IPS-18c (cell line): ENCODE results near the gene CCDC157.
"Not testable (repeated sequence)": the region's sequence is repeated elsewhere in the genome, so short reads cannot be mapped to it uniquely, and the experiment has no call there.

Source experiments
- H3K4me3 ChIP-seq: 2 replicates; pipeline ENCODE4 v1.7.0; 2013; ENCODE audit warnings: low read depth, mild to moderate bottlenecking, low read length, moderate library complexity; ENCODE audit not compliant: insufficient read depth
- H3K9me3 ChIP-seq: one replicate; pipeline ENCODE4 v1.6.1; 2013; ENCODE audit warnings: mild to moderate bottlenecking, low read length, moderate library complexity; ENCODE audit not compliant: control insufficient read depth, insufficient read depth

CCDC157 gene

DNA sequence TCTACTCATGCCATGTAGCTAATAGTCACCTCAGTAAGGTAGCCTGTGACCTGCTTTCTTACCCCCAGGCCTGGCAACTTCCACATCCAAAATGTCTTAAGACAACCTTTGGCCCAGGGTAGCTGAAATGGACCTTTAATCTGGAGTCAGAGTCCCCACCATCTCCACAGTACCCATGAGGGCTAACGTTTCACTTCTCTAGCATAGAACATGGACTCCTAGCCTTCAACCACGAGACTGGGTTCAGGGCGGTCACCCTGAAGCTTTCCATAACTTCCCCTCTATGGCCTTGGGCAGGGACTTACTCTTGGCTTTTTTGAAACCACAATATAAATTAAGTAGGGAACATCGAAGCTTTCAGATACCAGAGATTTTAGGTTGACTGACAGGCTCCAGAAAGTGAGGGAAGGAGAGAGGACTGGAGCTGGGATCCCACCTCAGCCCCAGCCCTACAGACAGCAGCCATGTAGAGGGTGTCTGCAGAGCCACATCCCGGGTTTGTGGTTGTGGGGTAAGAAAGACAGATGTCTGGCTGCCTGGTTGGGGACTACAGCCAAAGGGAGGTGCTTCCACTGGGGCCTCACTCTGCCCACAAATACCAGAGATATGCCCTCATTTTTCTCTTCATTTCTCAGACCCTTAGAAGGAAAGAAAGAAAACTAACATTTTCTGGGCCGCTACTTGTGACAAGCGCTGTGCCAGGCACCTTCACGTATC lies 32.6 kb upstream of the CCDC157 start:
- no peak overlapping the region for H3K4me3 ChIP-seq

GRCh38 chr22:30325065-30325720 lies 31.6 kb upstream of the CCDC157 start:
- H3K9me3 ChIP-seq: no peaks in the 10 kb centered on the region
- H3K4me3 ChIP-seq: no peak overlapping the region

More for the DNA sequence above, 32.6 kb upstream of the CCDC157 start:
- no peaks in the 10 kb centered on the region for H3K9me3 ChIP-seq

DNA sequence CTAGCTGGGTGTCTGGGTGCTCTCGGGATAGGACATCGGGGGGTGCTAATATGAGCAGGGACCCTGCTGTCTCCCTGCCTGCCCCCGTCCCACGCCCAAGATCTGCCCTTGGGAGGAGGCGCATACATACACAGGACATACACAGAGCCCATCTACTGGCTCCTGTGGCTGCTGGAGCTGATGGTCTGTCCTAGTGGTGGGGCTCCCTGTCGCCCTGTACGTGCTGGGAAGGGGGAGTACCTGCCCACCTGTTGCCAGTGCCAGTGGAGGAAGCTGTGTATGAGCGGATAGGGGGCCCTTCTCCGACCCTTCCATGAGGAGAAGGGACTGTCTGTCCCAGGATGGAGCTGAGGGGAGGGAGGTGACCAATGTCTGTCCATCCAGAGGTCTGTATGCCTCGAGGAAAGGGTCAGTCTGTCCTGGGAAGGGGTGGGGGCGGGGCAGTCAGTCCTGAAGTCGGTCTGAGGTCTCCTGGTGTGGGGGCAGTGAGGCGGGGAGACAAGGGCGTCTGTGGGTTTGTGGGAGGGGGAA lies 31.0 kb upstream of the CCDC157 start:
- no peaks in the 10 kb centered on the region for H3K9me3 ChIP-seq
- peak overlapping the region; percentile 81; the same call in 1 of the 2 replicates for H3K4me3 ChIP-seq

- Histone ChIP-seq H3K9me3 (no peaks in the 10 kb centered on the region), H3K4me3 (peak overlapping the region; percentile 81)
Observed at GRCh38 chr22:30326255-30326705, 30.5 kb upstream of the CCDC157 start.

- peak within 1 kb of the TSS; percentile 81 for H3K4me3 ChIP-seq
- H3K9me3 ChIP-seq: no peaks in the 10 kb centered on the region
Observed at GRCh38 chr22:30326706-30327362, 30.0 kb upstream of the CCDC157 start, which contains the start of gene TBC1D10A. TSS of gene TBC1D10A (minus strand) at chr22:30326941. CDS start at chr22:30326881, 60 bp downstream.

DNA sequence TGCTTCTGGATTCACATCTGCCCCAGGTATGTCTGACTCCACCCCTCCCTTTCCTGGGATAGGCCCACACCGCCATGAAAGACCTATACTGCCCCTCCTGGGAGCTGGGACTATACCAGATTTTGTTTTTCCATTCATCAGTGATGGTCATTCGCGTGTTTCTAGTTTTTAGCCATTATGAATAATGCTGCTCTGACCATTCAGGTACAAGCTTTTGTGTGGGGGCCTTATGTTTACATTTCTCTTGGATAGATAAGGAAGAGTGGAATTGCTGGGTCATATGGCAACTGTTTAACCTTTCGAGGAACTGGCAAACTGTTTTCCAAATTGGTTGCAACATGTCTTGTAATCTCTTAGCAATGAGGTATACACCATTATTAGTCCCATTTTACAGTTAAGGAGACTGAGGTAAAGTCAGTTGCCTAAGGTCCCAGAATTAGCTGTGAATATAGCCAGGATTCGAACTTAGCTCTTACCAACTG lies 28.9 kb upstream of the CCDC157 start:
- H3K4me3 ChIP-seq: no peak overlapping the region

DNA sequence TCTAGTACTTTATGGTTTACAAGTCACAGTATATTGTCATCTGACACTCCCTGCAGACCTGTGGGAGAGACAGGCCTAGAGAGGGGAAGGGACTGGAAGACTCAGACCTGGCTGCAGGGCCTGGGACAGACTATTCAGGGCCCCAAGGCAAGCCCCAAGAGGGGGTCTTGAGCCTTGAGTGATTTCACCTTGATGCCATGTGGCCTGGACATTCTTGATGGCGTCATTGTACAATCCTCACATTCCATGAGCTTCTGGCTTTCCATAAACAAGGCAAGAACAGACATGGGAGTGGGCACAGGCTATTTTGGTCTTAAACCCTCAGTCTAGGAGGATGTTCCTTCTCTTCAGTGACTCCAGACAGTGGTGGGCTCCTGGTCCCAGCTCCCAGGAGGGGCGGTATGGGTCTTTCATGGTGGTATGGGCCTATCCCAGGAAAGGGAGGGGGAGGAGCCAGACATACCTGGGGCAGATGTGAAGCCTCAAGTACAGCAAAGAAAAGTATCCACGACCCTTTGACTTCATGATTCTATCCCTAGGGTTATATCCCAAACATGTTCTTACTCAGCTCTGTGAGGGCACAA lies 28.2 kb upstream of the CCDC157 start:
- no peak overlapping the region for H3K4me3 ChIP-seq

More for the DNA sequence above, 28.9 kb upstream of the CCDC157 start:
- H3K9me3 ChIP-seq: no peaks in the 10 kb centered on the region

DNA sequence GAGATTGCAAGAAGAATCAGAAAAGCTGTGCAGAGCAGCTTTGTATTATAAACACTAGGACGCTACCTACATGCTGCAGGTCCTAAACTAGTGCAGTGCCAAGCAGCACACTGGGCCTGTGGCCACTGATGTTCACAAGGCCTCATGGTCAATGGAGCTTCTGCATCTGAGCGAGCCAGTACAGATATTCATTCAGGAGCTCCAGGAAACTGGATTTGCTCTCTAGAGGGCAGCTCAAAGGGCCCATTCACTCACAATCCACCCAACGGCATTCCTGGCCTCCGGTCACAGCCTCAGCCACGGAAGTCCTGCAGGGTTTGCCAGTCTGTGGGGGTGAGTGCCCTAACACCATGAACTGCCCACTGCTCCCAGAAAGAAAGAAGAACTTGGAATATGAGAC lies 24.3 kb upstream of the CCDC157 start:
- H3K4me3 ChIP-seq: no peak overlapping the region
- H3K9me3 ChIP-seq: no peaks in the 10 kb centered on the region

More for the DNA sequence above, 28.2 kb upstream of the CCDC157 start:
- no peaks in the 10 kb centered on the region for H3K9me3 ChIP-seq

DNA sequence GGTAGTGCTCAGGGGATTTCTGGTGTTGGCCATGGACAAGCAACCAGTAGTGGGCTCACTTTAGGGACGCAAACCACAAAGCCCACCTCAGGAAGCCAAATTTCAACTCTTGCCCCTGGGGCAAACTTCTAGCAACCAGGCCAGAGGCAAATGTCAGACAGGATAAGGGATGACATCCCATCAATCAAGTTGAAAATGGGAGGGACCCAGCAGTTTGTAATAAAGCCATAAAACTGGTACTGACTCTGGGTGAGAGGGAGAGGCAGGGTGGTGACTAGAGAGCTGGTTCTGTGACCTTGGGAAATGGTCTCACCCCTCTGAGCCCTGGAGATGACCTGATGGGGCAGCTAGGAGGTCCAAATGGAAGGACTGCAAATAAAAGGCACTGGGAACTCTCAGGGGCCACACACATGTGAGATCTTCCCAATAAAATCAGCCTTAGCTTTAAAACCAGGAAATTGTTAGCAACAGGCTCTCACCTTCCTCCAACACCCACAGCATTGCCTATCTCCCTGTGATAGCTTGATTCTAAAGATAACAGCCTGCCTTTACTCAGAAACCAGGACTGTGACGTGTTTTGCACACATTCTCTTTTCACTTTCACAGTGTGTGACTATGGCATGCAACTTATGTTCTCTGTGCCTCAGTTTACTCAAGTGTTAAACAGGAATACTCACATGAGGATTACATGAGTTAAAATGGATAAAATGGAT lies 23.7 kb upstream of the CCDC157 start:
- no peaks in the 10 kb centered on the region for H3K9me3 ChIP-seq
- H3K4me3 ChIP-seq: no peak overlapping the region

- H3K4me3 ChIP-seq: no peak overlapping the region
- no peaks in the 10 kb centered on the region for H3K9me3 ChIP-seq
Observed at GRCh38 chr22:30333707-30334087, 23.1 kb upstream of the CCDC157 start.

DNA sequence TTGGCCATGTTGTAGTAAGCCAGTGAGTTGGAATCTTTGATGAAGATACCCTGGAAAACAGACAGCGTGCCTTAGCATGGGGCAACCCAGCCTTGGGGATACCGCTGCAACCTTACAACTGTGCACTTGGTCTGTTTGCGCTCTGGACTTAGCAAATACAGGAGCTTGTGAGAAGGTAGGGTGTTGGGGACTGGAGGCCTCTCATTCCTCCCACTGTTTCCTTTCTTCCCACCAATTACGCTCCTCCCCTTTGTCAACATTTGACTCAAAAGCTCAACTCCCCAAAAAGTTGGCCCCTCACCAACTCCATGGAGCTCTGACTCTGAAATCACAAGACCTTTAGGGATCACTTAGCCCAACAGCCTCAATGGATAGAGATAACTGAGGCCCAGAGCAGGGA lies 22.2 kb upstream of the CCDC157 start:
- no peak overlapping the region for H3K4me3 ChIP-seq
- no peaks in the 10 kb centered on the region for H3K9me3 ChIP-seq

DNA sequence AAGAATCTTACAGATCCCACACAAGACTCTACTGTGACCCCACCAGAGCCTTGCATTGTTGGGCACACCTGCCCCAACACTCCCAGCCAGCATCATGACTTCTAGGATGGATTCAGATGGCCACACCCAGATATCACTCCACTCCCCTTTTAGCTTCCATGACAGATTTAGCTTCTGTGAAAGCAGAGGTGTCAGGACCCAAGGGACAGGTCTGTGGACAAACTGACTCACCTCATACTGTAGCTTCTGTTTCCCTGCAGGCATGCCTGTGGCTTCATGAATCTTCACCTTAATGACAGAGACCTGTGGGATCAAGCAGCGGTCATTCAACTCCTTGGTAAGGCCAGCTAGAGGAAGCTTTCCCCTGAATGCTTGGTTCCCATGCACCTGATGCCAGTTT lies 21.6 kb upstream of the CCDC157 start:
- Histone ChIP-seq H3K9me3 (no peaks in the 10 kb centered on the region), H3K4me3 (no peak overlapping the region)

DNA sequence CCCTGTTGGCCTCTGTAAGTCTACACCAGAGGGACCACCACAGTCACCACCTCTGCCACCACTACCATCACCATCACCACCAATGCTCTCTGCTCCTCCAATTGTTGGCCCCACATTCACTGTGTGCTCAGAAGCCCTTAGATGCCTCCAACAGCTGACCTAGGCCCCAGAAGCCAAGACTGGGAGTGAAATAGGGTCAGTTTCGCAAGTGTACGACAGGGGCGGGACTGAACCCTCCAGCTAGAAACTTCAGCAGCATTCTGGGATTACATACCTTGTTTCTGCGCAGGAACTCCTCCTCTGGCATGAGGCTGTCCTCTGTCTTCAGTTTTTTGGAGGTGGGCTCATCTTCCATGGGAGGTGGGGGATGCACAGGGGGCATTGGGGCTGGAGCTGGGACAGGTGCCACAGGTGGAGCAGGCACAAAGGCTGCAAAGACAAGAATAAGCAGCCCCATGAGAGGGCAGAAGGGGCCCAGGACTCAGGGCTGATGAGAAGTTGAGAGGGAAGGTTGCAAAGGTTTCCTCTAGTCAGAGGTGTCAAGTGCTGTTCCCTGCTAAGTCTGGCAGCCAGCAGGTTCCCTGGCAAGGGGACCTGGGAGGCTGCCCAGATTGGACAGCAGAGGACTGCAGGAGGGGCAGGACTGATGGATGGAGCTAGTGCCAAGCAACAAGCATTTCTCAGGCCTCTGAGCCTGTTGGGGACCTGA lies 19.9 kb upstream of the CCDC157 start:
- Histone ChIP-seq H3K4me3 (no peak overlapping the region), H3K9me3 (no peaks in the 10 kb centered on the region)

DNA sequence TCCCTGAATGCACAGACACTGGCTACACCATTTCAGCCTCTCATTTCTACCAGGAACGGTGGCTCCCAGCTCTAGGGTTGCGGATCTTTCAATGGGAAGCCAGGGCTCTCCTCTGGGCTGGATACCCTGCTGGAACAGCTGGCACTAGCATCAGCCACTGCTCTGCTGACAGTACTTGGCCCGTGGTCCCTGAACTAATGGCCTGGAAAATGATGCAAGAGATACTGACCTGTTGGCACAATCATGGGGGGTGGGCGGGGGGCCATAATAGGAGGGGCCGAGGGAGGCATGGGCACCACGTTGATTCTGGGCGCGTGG lies 19.4 kb upstream of the CCDC157 start:
- Histone ChIP-seq H3K4me3 (no peak overlapping the region), H3K9me3 (no peaks in the 10 kb centered on the region)

GRCh38 chr22:30338341-30338740 lies 18.5 kb upstream of the CCDC157 start:
- H3K4me3 ChIP-seq, H3K9me3 ChIP-seq: not testable (repeated sequence)

GRCh38 chr22:30338802-30339201 lies 18.0 kb upstream of the CCDC157 start:
- H3K9me3 ChIP-seq: no peaks in the 10 kb centered on the region
- H3K4me3 ChIP-seq: no peak overlapping the region
